RPMI8226 (cell line): Measurements from ENCODE around the gene PAXX.
A peak's percentile ranks its signal among the peaks of the same experiment; 100 is the strongest.

Experiments
- DNase-seq: peaks from one replicate; pipeline ENCODE4 v3.0.0-alpha.2; 2015

The PAXX gene

GRCh38 chr9:136968333-136969127 is 23.7 kb upstream of the PAXX start:
- DNase-seq, result peak; percentile 22

- no peak for DNase-seq
These were observed 23.1 kb upstream of the PAXX start for GRCh38 chr9:136969150-136969549.

- DNase-seq, result no peak
These were observed 22.4 kb upstream of the PAXX start for GRCh38 chr9:136969774-136970173.

GRCh38 chr9:136970361-136970760 is 21.9 kb upstream of the PAXX start:
- no peak for DNase-seq

GRCh38 chr9:136971746-136972145 is 20.5 kb upstream of the PAXX start:
- DNase-seq, result no peak

- no peak for DNase-seq
These were observed 19.9 kb upstream of the PAXX start for GRCh38 chr9:136972335-136972734.

- no peak for DNase-seq
These were observed 19.5 kb upstream of the PAXX start for GRCh38 chr9:136972743-136973142.

- DNase-seq, result no peak
These were observed 18.3 kb upstream of the PAXX start for GRCh38 chr9:136973618-136974617.

- DNase-seq, result peak; percentile 45
These were observed 17.2 kb upstream of the PAXX start for GRCh38 chr9:136974817-136975535.

- DNase-seq, result peak; percentile 66
These were observed 16.6 kb upstream of the PAXX start for GRCh38 chr9:136975644-136976043.

GRCh38 chr9:136977223-136977622 is 15.0 kb upstream of the PAXX start, which contains the start of gene PTGDS:
Gene PTGDS (plus strand): TSS chr9:136977504. CDS start chr9:136977579, 75 bp downstream.
- DNase-seq, result no peak

GRCh38 chr9:136977649-136978072 is 14.6 kb upstream of the PAXX start:
- no peak for DNase-seq

- peak; percentile 71 for DNase-seq
These were observed 14.0 kb upstream of the PAXX start for GRCh38 chr9:136978073-136978864.

GRCh38 chr9:136978865-136979544 is 13.2 kb upstream of the PAXX start:
- no peak for DNase-seq

GRCh38 chr9:136979769-136980587 is 12.2 kb upstream of the PAXX start:
- no peak for DNase-seq

- no peak for DNase-seq
These were observed 11.3 kb upstream of the PAXX start for GRCh38 chr9:136980669-136981478.

GRCh38 chr9:136981588-136982231 is 10.5 kb upstream of the PAXX start:
- no peak for DNase-seq

GRCh38 chr9:136982232-136983051 is 9.8 kb upstream of the PAXX start, which contains the start of gene LCNL1:
Gene LCNL1 (plus strand): TSS chr9:136982993. CDS start chr9:136983587, 594 bp downstream.
- DNase-seq, result no peak
